Endothelial cell of umbilical vein (primary cell): ENCODE results near the gene TBX19.

Experiments used
- EZH2 ChIP-seq: IDR thresholded peaks from 2 replicates; pipeline ENCODE4 v1.6.1; 2012; ENCODE audit warnings: borderline replicate concordance, low read depth, mild to moderate bottlenecking, moderate library complexity, low read length, inconsistent platforms; ENCODE audit not compliant: severe bottlenecking
- MYC ChIP-seq: IDR thresholded peaks from one replicate; pipeline ENCODE4 v1.6.1; 2011; ENCODE audit warnings: mild to moderate bottlenecking, low read depth, low read length
- POLR2A ChIP-seq: IDR thresholded peaks from 2 replicates; pipeline ENCODE4 v1.6.1; 2012; ENCODE audit warnings: low read depth, mild to moderate bottlenecking, control low read depth, low read length
- POLR2AphosphoS5 ChIP-seq: IDR thresholded peaks from 2 replicates; pipeline ENCODE4 v1.6.1; 2012; ENCODE audit warnings: low read depth, mild to moderate bottlenecking, control low read depth, low read length, moderate library complexity; ENCODE audit not compliant: insufficient read depth
- TF ChIP-seq, protein P1 (sequence below), 2 donors: IDR thresholded peaks; 1 replicate in 1 of 2; 2 replicates in 1 of 2; pipeline ENCODE4 v1.5.1; 2011; ENCODE audit warnings: low read length in 2 of 2, mild to moderate bottlenecking in 2 of 2, moderate library complexity in 2 of 2, control low read depth in 1 of 2, inconsistent platforms in 1 of 2, low read depth in 1 of 2; ENCODE audit not compliant: insufficient read depth in 1 of 2; ENCODE audit errors: extremely low read depth in 1 of 2
- TF ChIP-seq, protein P2 (sequence below): IDR thresholded peaks from 2 replicates; pipeline ENCODE4 v1.6.1; 2011; ENCODE audit not compliant: insufficient read depth, insufficient read length

DNA sequence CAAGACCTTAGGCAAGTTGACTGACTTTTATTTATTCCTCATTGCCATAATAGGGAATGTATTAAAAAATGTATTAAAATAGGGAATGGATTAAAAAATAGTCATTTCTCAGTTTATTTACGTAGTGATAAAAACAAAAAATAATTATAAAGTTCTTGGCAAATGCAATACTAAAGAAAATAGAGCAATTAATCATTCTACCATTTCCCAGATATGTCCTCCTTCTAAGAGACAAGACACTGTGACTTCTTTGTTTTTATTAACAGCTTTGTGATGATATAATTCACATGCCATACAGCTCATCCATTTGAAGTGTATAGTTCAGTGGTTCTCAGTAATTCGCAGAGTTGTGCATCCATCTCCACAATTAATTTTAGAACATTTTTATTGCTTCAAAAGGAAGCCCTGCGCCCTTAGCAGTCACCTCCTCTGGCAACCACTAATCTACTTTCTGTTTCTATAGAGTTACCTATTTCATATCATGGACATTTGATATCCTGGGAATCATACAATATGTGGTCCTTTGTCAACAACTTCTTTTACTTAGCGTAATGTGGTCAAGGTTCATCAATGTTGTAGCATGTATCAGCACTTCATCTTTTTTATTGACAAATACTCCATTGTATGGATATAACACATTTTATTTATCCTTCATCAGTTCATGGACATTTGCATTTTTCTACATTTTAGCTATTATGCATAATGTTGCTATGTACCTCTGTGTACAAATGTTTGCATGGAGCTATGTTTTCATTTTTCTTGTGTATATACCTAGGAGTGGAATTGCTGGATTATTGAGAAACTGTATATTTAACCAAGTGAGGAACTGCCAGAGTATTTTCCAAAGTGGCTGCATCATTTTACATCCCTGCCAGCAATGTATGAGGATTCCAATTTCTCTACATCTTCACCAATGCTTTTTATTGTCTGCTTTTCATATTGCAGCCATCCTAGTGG is 5.6 kb downstream of the TBX19 start:
- TF ChIP-seq, protein P1, sequence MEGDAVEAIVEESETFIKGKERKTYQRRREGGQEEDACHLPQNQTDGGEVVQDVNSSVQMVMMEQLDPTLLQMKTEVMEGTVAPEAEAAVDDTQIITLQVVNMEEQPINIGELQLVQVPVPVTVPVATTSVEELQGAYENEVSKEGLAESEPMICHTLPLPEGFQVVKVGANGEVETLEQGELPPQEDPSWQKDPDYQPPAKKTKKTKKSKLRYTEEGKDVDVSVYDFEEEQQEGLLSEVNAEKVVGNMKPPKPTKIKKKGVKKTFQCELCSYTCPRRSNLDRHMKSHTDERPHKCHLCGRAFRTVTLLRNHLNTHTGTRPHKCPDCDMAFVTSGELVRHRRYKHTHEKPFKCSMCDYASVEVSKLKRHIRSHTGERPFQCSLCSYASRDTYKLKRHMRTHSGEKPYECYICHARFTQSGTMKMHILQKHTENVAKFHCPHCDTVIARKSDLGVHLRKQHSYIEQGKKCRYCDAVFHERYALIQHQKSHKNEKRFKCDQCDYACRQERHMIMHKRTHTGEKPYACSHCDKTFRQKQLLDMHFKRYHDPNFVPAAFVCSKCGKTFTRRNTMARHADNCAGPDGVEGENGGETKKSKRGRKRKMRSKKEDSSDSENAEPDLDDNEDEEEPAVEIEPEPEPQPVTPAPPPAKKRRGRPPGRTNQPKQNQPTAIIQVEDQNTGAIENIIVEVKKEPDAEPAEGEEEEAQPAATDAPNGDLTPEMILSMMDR (IDR thresholded peaks at IDR 0.05; ENCODE audit: extremely low read depth in 1 of 2, insufficient read depth in 1 of 2, low read depth in 1 of 2, low read length in 2 of 2), result no peak
- TF ChIP-seq POLR2A, result no peak
- no peak for TF ChIP-seq POLR2AphosphoS5
- TF ChIP-seq EZH2, result no peak
- TF ChIP-seq, protein P2, sequence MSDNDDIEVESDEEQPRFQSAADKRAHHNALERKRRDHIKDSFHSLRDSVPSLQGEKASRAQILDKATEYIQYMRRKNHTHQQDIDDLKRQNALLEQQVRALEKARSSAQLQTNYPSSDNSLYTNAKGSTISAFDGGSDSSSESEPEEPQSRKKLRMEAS, result no peak
- TF ChIP-seq MYC, result no peak
